Astrocyte (in vitro differentiated cells and primary cell): ENCODE data around the gene CNTN5.

Experiments
- EZH2 ChIP-seq: IDR thresholded peaks from 2 replicates; pipeline ENCODE4 v1.6.1; 2012; ENCODE audit warnings: mild to moderate bottlenecking, low read length, inconsistent platforms; ENCODE audit not compliant: insufficient read depth
- TF ChIP-seq, protein P1 (sequence below): IDR thresholded peaks from 2 replicates; pipeline ENCODE4 v1.5.1; 2011; ENCODE audit warnings: low read depth, mild to moderate bottlenecking, inconsistent platforms, low read length, moderate library complexity; ENCODE audit not compliant: insufficient read depth

- TF ChIP-seq, protein P1, sequence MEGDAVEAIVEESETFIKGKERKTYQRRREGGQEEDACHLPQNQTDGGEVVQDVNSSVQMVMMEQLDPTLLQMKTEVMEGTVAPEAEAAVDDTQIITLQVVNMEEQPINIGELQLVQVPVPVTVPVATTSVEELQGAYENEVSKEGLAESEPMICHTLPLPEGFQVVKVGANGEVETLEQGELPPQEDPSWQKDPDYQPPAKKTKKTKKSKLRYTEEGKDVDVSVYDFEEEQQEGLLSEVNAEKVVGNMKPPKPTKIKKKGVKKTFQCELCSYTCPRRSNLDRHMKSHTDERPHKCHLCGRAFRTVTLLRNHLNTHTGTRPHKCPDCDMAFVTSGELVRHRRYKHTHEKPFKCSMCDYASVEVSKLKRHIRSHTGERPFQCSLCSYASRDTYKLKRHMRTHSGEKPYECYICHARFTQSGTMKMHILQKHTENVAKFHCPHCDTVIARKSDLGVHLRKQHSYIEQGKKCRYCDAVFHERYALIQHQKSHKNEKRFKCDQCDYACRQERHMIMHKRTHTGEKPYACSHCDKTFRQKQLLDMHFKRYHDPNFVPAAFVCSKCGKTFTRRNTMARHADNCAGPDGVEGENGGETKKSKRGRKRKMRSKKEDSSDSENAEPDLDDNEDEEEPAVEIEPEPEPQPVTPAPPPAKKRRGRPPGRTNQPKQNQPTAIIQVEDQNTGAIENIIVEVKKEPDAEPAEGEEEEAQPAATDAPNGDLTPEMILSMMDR, result no peak
- TF ChIP-seq EZH2, result no peak
These were observed 612.2 kb downstream of the CNTN5 start for GRCh38 chr11:99632969-99633368.
